ENCODE results near the gene SLFNL1. TPM values are rescaled to one million over a fixed set of nuclear protein-coding genes. Genes with fewer than 3 reads are reported as not detected.

SLFNL1 gene
- total RNA-seq, 6 experiments from 2014 or later: 0.06 to 0.27 (median 0.14) TPM; not detected in 3

DNA sequence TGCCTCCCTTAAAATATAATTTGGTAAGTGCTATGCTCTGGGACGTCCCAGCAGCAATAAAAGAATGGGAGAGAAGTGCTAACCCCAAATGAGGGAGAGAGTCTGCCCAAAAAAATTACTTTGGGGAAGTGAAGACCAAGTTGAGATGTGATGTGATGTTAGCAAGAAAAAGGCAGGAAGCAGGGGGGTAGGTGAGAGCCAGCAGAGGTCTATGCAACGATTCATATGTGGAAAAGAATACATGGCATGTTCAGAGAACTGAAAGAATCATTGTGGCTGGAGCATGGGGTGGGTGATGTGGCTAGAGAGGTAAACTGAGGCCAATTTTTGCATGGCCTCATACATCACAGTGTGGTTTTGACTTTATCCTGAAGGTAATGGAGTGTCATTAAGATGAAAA lies 47.6 kb downstream of the SLFNL1 start:
- intact Hi-C loops (cut with DNase I): no loop called here
- Histone ChIP-seq H3K9me3 (no peaks in the 10 kb centered on the region), H3K27me3 (no peaks in the 10 kb centered on the region), H3K36me3 (no peaks in the 10 kb centered on the region), H3K4me3 (no peak overlapping the region), H3K27ac (no peak overlapping the region), H3K4me1 (no peaks in the 10 kb centered on the region)
- TF ChIP-seq POLR2A (IDR thresholded peaks at IDR 0.05): no peak
- TF ChIP-seq, protein P1, sequence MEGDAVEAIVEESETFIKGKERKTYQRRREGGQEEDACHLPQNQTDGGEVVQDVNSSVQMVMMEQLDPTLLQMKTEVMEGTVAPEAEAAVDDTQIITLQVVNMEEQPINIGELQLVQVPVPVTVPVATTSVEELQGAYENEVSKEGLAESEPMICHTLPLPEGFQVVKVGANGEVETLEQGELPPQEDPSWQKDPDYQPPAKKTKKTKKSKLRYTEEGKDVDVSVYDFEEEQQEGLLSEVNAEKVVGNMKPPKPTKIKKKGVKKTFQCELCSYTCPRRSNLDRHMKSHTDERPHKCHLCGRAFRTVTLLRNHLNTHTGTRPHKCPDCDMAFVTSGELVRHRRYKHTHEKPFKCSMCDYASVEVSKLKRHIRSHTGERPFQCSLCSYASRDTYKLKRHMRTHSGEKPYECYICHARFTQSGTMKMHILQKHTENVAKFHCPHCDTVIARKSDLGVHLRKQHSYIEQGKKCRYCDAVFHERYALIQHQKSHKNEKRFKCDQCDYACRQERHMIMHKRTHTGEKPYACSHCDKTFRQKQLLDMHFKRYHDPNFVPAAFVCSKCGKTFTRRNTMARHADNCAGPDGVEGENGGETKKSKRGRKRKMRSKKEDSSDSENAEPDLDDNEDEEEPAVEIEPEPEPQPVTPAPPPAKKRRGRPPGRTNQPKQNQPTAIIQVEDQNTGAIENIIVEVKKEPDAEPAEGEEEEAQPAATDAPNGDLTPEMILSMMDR (IDR thresholded peaks at IDR 0.05): no peak
- 48% methylated on average over 2 of the region's 2 CpGs for WGBS (ENCODE audit: insufficient coverage, low coverage, low lambda C conversion rate, missing lambda C conversion rate)
- ATAC-seq (no peak), DNase-seq (no peak)

DNA sequence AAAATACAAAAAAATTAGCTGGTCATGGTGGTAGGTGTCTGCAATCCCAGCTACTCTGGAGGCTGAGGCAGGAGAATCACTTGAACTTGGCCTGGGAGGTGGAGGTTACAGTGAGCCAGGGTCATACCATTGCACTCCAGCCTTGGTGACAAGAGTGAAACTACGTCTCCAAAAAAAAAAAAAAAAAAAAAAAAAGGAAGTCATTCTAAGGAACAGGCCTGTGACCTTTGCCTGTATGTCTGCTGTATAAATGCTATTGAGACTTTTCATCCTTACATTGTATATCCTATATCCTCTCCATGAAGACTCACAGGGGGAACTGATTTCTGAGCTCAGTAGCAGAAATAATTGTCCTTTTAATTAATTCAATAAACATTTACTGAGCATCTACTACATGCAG lies 49.6 kb downstream of the SLFNL1 start:
- DNase-seq: no peak
- Histone ChIP-seq H3K27ac (no peak overlapping the region), H3K9me3 (no peaks in the 10 kb centered on the region), H3K36me3 (no peaks in the 10 kb centered on the region), H3K4me1 (no peaks in the 10 kb centered on the region), H3K4me3 (no peak overlapping the region), H3K27me3 (no peaks in the 10 kb centered on the region)
- TF ChIP-seq POLR2A (IDR thresholded peaks at IDR 0.05): no peak
- TF ChIP-seq, protein P1 (IDR thresholded peaks at IDR 0.05): no peak
- ATAC-seq: peak in 1 of 4 donors; percentile 31
- WGBS (ENCODE audit: insufficient coverage, low coverage, low lambda C conversion rate, missing lambda C conversion rate): 43% methylated on average over 1 of the region's 1 CpG
- intact Hi-C loops (cut with DNase I): no loop called here

DNA sequence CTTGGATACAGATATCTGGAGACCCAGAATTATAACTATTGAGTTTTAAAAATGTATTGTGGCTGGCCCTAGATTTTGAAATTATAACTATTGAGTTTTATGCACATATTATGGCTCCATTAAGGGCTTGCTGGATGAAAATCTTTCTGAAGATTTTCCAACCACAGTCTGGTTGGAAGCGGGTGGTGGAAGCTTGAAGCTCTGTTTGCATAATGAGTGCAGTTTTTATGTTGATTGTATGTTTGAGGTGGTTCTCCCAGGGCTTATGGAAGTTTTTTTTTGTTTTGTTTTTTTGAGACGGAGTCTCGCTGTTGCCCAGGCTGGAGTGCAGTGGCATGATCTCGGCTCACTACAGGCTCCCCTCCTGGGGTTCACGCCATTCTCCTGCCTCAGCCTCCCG lies 52.1 kb downstream of the SLFNL1 start:
- no peaks in the 10 kb centered on the region for H3K4me1 ChIP-seq

DNA sequence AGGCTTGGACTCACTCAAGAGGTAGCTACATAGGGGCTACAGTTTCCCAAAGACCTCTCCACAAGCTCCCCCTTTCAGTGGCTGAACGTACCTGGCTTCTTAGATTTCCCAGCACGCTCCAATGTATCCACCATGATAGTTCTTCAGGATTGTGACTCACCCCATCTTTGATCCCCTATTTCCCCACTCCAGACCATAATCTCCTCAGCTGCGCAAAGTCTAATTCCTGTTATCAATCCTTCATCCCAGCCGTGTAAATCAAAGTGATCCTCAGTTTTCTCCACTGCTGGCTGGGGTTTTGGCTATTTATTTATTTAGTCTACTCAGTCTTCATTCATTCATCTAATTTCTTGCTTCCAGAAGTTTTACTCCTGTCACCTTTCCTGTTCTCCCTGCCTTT lies 55.1 kb downstream of the SLFNL1 start:
- Histone ChIP-seq H3K27me3 (no peaks in the 10 kb centered on the region), H3K9me3 (no peaks in the 10 kb centered on the region), H3K27ac (no peak overlapping the region), H3K4me1 (no peaks in the 10 kb centered on the region), H3K36me3 (no peaks in the 10 kb centered on the region), H3K4me3 (no peak overlapping the region)
- intact Hi-C loops (cut with DNase I): no loop called here
- WGBS (ENCODE audit: insufficient coverage, low coverage, low lambda C conversion rate, missing lambda C conversion rate): 91% methylated on average over 4 of the region's 4 CpGs
- no peak for ATAC-seq
- no peak for TF ChIP-seq POLR2A (IDR thresholded peaks at IDR 0.05)
- TF ChIP-seq, protein P1 (IDR thresholded peaks at IDR 0.05): no peak
- no peak for DNase-seq

More for the DNA sequence above, 52.1 kb downstream of the SLFNL1 start:
- intact Hi-C loops (cut with DNase I): no loop called here
- TF ChIP-seq, protein P1 (IDR thresholded peaks at IDR 0.05): no peak
- TF ChIP-seq POLR2A (IDR thresholded peaks at IDR 0.05): no peak
- Histone ChIP-seq H3K27me3 (no peaks in the 10 kb centered on the region), H3K36me3 (no peaks in the 10 kb centered on the region), H3K4me3 (no peak overlapping the region), H3K9me3 (no peaks in the 10 kb centered on the region), H3K27ac (no peak overlapping the region)
- WGBS (ENCODE audit: insufficient coverage, low coverage, low lambda C conversion rate, missing lambda C conversion rate): 94% methylated on average over 6 of the region's 6 CpGs
- no peak for ATAC-seq
- DNase-seq: no peak

Other genes starting within 250 kb of the SLFNL1 start
- gene KCNQ4, start 237.9 kb downstream of the SLFNL1 start, total RNA-seq: under 1 TPM; 0.12 to 0.23 (median 0.15) TPM
- 100 to 1,000 TPM in 1 of 6 experiments, 10 to 100 TPM in 5; 19.0 to 116 (median 25.8) TPM for gene CITED4, start 159.4 kb downstream of the SLFNL1 start, total RNA-seq
- gene CTPS1, start 42.0 kb downstream of the SLFNL1 start, total RNA-seq: 10 to 100 TPM; 13.1 to 48.0 (median 42.2) TPM
- 10 to 100 TPM in 4 of 6 experiments, 1 to 10 TPM in 2; 6.6 to 16.9 (median 13.1) TPM for gene SCMH1, start 220.6 kb upstream of the SLFNL1 start, total RNA-seq